IMR-90 (cell line): ENCODE results near the gene PPIL6. TPM values are rescaled to one million over a fixed set of nuclear protein-coding genes. Genes with fewer than 3 reads are reported as not detected.

ENCODE experiments used
- ATAC-seq: fragments of 200-7000 bp; cut with Tn5 transposase; 2 replicates; pipeline ENCODE4 v1.9.1; 2020; ENCODE audit warnings: low read depth, mild to moderate bottlenecking, moderate library complexity
- BruUV-seq: library from RNA; stranded (reverse); fragments of 400-500 nt; replicated peaks from 2 replicates; lab custom pipeline; 2021; lab: Mats Ljungman, UMichigan
- CTCF ChIA-PET: fragments of 300-600 bp; formaldehyde crosslinking; extraction: SDS; loops from one replicate; lab custom pipeline; 2021; ENCODE audit warnings: antibody characterized with exemption; lab: Yijun Ruan, JAX
- POLR2A ChIA-PET: fragments of 300-600 bp; sonication (Branson Sonifier 250); formaldehyde crosslinking; loops from one replicate; lab custom pipeline; 2022; ENCODE audit warnings: antibody characterized with exemption; ENCODE audit not compliant: unreplicated experiment; lab: Charles Lee
- DNase-seq: peaks from one replicate; pipeline ENCODE4 v3.0.0; 2013
- H2AFZ ChIP-seq: replicated peaks from 2 replicates; pipeline ENCODE3; 2013; ENCODE audit warnings: low read length, mild to moderate bottlenecking; ENCODE audit not compliant: poor library complexity
- H2AK5ac ChIP-seq: 2 replicates; pipeline ENCODE4 v1.6.1; 2013; ENCODE audit warnings: low read depth, low read length, inconsistent platforms
- H2AK9ac ChIP-seq: replicated peaks from 2 replicates; pipeline ENCODE3; 2013; ENCODE audit warnings: mild to moderate bottlenecking, low read depth, low read length, moderate library complexity; ENCODE audit not compliant: poor library complexity
- H2BK120ac ChIP-seq: 2 replicates; pipeline ENCODE4 v1.6.1; 2013; ENCODE audit warnings: low read depth, low read length, inconsistent platforms
- H2BK15ac ChIP-seq: 3 replicates; pipeline ENCODE4 v1.6.1; 2013; ENCODE audit warnings: low read depth, low read length, inconsistent platforms
- H2BK20ac ChIP-seq: 2 replicates; pipeline ENCODE4 v1.6.1; 2013; ENCODE audit warnings: low read depth, mild to moderate bottlenecking, inconsistent platforms, low read length, moderate library complexity
- H2BK5ac ChIP-seq: 2 replicates; pipeline ENCODE4 v1.6.1; 2013; ENCODE audit warnings: mild to moderate bottlenecking, low read depth, low read length, inconsistent platforms; ENCODE audit not compliant: poor library complexity, severe bottlenecking
- H3K14ac ChIP-seq: replicated peaks from 2 replicates; pipeline ENCODE4 v1.6.1; 2013; ENCODE audit warnings: low read depth, low read length, inconsistent platforms
- H3K18ac ChIP-seq: 2 replicates; pipeline ENCODE4 v1.6.1; 2013; ENCODE audit warnings: low read depth, low read length, control low read depth
- H3K23ac ChIP-seq: 2 replicates; pipeline ENCODE4 v1.6.1; 2013; ENCODE audit warnings: low read depth, low read length, inconsistent platforms
- H3K27ac ChIP-seq: 2 replicates; pipeline ENCODE4 v1.5.1; 2013; ENCODE audit warnings: mild to moderate bottlenecking, control low read depth, low read length; ENCODE audit not compliant: insufficient read depth
- H3K27me3 ChIP-seq: 2 replicates; pipeline ENCODE4 v1.6.1; 2013; ENCODE audit warnings: low read length; ENCODE audit not compliant: control insufficient read depth, insufficient read depth
- H3K36me3 ChIP-seq: 2 replicates; pipeline ENCODE4 v1.6.1; 2013; ENCODE audit warnings: low read length, mixed read lengths; ENCODE audit not compliant: control insufficient read depth, insufficient read depth
- H3K4ac ChIP-seq: 2 replicates; pipeline ENCODE4 v1.6.1; 2013; ENCODE audit warnings: low read depth, low read length, inconsistent platforms
- H3K4me1 ChIP-seq: 2 replicates; pipeline ENCODE4 v1.6.1; 2013; ENCODE audit warnings: low read length, mixed read lengths; ENCODE audit not compliant: control insufficient read depth, insufficient read depth
- H3K4me2 ChIP-seq: 2 replicates; pipeline ENCODE4 v1.6.1; 2013; ENCODE audit warnings: low read depth, mild to moderate bottlenecking, control low read depth, low read length, moderate library complexity
- H3K4me3 ChIP-seq: 2 replicates; pipeline ENCODE4 v1.5.1; 2013; ENCODE audit warnings: low read depth, mild to moderate bottlenecking, control low read depth, low read length, moderate library complexity; ENCODE audit not compliant: insufficient read depth
- H3K56ac ChIP-seq: 2 replicates; pipeline ENCODE4 v1.6.1; 2013; ENCODE audit warnings: low read length, inconsistent platforms; ENCODE audit not compliant: insufficient read depth; ENCODE audit errors: extremely low read depth
- H3K79me1 ChIP-seq, 2 experiments: 2 replicates each; pipeline ENCODE4 v1.6.1; 2013; ENCODE audit warnings: low read length in 2 of 2, inconsistent platforms in 1 of 2, low read depth in 1 of 2
- H3K9ac ChIP-seq: 2 replicates; pipeline ENCODE4 v1.6.1; 2013; ENCODE audit warnings: low read depth, low read length, control low read depth
- H3K9me1 ChIP-seq: 2 replicates; pipeline ENCODE4 v1.6.1; 2013; ENCODE audit warnings: low read length, inconsistent platforms; ENCODE audit not compliant: insufficient read depth
- H3K9me3 ChIP-seq: 2 replicates; pipeline ENCODE4 v1.6.1; 2013; ENCODE audit warnings: low read length; ENCODE audit not compliant: control insufficient read depth, insufficient read depth
- H4K20me1 ChIP-seq: 2 replicates; pipeline ENCODE4 v1.6.1; 2013; ENCODE audit warnings: low read length, inconsistent platforms; ENCODE audit not compliant: insufficient read depth
- H4K5ac ChIP-seq: 2 replicates; pipeline ENCODE4 v1.6.1; 2013; ENCODE audit warnings: mild to moderate bottlenecking, low read depth, low read length, control low read depth
- H4K8ac ChIP-seq, 2 experiments: 2 replicates each; pipeline ENCODE4 v1.6.1; 2013; ENCODE audit warnings: low read depth in 2 of 2, low read length in 2 of 2, control low read depth in 1 of 2, inconsistent platforms in 1 of 2
- H4K91ac ChIP-seq: 2 replicates; pipeline ENCODE4 v1.6.1; 2013; ENCODE audit warnings: low read depth, low read length, inconsistent platforms; ENCODE audit not compliant: insufficient read depth
- CEBPB ChIP-seq: IDR thresholded peaks from 2 replicates; pipeline ENCODE4 v1.6.1; 2012; ENCODE audit warnings: low read depth, low read length, improper control_type of control experiment
- CHD1 ChIP-seq: IDR thresholded peaks from 2 replicates; pipeline ENCODE4 v1.6.1; 2012; ENCODE audit warnings: low read depth, low read length, improper control_type of control experiment
- FOS ChIP-seq: fragments of 150-350 bp; IDR thresholded peaks from 2 replicates; pipeline ENCODE4 v1.6.1; 2016; ENCODE audit warnings: low read depth, low read length
- MAFK ChIP-seq: IDR thresholded peaks from 2 replicates; pipeline ENCODE4 v1.6.1; 2012; ENCODE audit warnings: low read depth, low read length, improper control_type of control experiment
- MAZ ChIP-seq: IDR thresholded peaks from 2 replicates; pipeline ENCODE4 v1.6.1; 2012; ENCODE audit warnings: low read depth, mild to moderate bottlenecking, low read length, improper control_type of control experiment, moderate library complexity, borderline replicate concordance
- MXI1 ChIP-seq: IDR thresholded peaks from 2 replicates; pipeline ENCODE4 v1.6.1; 2012; ENCODE audit warnings: low read depth, mild to moderate bottlenecking, low read length, moderate library complexity, borderline replicate concordance
- POLR2A ChIP-seq: IDR thresholded peaks from 2 replicates; pipeline ENCODE4 v1.6.1; 2012; ENCODE audit warnings: mild to moderate bottlenecking, low read depth, low read length
- RAD21 ChIP-seq: IDR thresholded peaks from 2 replicates; pipeline ENCODE4 v1.6.1; 2012; ENCODE audit warnings: low read length, improper control_type of control experiment
- RCOR1 ChIP-seq: IDR thresholded peaks from 2 replicates; pipeline ENCODE4 v1.6.1; 2012; ENCODE audit warnings: mild to moderate bottlenecking, low read length, improper control_type of control experiment; ENCODE audit not compliant: insufficient replicate concordance
- WGBS, 2 experiments: methylation state at CpG; one replicate each; pipeline versions ENCODE4 v1.1.5 to v1.1.7; 2013; ENCODE audit warnings: missing lambda C conversion rate in 2 of 2; ENCODE audit not compliant: insufficient read length in 1 of 2; ENCODE audit errors: extremely low coverage in 2 of 2; 5-methylcytosine and 5-hydroxymethylcytosine counted together
- dilution Hi-C: fragments of 300-500 bp; cut with HindIII; formaldehyde crosslinking; loops from one replicate; pipeline ENCODE4 v1.14.3; 2018; ENCODE audit warnings: low sequenced_read_pairs; ENCODE audit not compliant: unreplicated experiment
- in situ Hi-C: fragments of 300-500 bp; cut with MboI; formaldehyde crosslinking; loops from 3 replicates; pipeline ENCODE4 v1.14.3; 2019; ENCODE audit warnings: low sequenced_read_pairs, inconsistent platforms, mixed read lengths
- intact Hi-C: fragments of 100-400 bp; cut with micrococcal nuclease; formaldehyde crosslinking; loops from 2 replicates; pipeline ENCODE4 v1.10.0; 2022
- polyA plus RNA-seq, 3 experiments: library from polyadenylated mRNA; depleted of rRNA; stranded (reverse); fragments of >200 nt; gene quantifications; 2 replicates each; pipeline ENCODE4 v1.2.3, GENCODE V29; 2012; ENCODE audit warnings: low replicate concordance in 1 of 3
- total RNA-seq: library from RNA; depleted of rRNA; stranded (reverse); fragments of >200 nt; gene quantifications from 2 replicates; pipeline ENCODE4 v1.2.3, GENCODE V29; 2012
- TF ChIP-seq, protein P1 (sequence below): fragments of 150-350 bp; IDR thresholded peaks from 2 replicates; pipeline ENCODE4 v1.6.1; 2016; ENCODE audit warnings: low read depth, mild to moderate bottlenecking, low read length, moderate library complexity, borderline replicate concordance
- TF ChIP-seq, protein P2 (sequence below): fragments of 150-350 bp; IDR thresholded peaks from 2 replicates; pipeline ENCODE4 v1.6.1; 2017; ENCODE audit warnings: mild to moderate bottlenecking, antibody characterized with exemption, low read length, low read depth

The PPIL6 gene
- total and polyA plus RNA-seq, 2 of the 4 experiments (the other 2 are of a cell fraction): 0.15 to 0.18 TPM

DNA sequence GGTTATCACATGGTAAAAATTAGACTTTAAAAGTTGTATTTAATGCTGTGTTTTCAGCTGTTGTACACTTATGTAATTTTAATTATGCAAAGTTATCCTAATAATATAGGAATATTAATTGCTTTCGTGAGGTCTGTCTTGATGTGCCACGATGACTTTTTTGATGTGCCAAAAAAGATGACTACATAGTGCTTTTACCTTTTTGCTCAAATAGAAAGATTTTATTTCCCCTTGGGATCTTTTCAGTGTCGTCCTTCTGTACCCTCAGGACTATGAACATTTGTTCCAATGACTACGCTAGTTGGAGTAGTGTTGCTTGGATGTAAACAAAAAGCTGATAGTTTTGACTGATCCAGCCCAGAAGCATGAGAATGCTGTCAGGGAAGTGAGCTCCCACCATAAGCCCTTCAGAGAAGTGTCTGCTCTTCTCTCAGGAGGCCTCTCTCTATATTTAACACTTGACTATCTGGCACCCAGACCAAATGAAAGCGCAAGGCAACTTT is 56.9 kb downstream of the PPIL6 start:
- Histone ChIP-seq H3K56ac (no peak overlapping the region), H3K23ac (no peak overlapping the region), H3K9me3 (no peaks in the 10 kb centered on the region), H3K4ac (no peak overlapping the region), H3K14ac (no peak overlapping the region), H3K27ac (no peak overlapping the region), H4K91ac (no peak overlapping the region), H3K4me2 (peak overlapping the region; percentile 91), H2AK5ac (peak overlapping the region; percentile 2; the same call in 1 of the 2 replicates), H4K5ac (no peak overlapping the region), H2BK120ac (no peak overlapping the region), H3K9ac (peak overlapping the region; percentile 66; the same call in 1 of the 2 replicates), H2AFZ (peak overlapping the region; percentile 26), H4K8ac (peak overlapping the region in 1 of 2 experiments; percentile 18; a peak in 2 of 4 replicates), H2BK20ac (no peak overlapping the region), H3K27me3 (peaks cover 11% of the 10 kb centered on the region), H3K36me3 (no peaks in the 10 kb centered on the region), H2AK9ac (no peak overlapping the region), H3K18ac (peak overlapping the region; percentile 20; the same call in 1 of the 2 replicates), H3K4me1 (0 out of 2 replicates have a peak, but pooled peaks cover 1% of the 10 kb centered on the region), H3K4me3 (peak overlapping the region; percentile 64; the same call in 1 of the 2 replicates), H2BK15ac (no peak overlapping the region), H2BK5ac (no peak overlapping the region), H3K9me1 (no peaks in the 10 kb centered on the region; the same call in 1 of the 2 replicates), H4K20me1 (peaks cover 34% of the 10 kb centered on the region), H3K79me1 (peaks cover 8 to 16% of the 10 kb centered on the region in 2 experiments)
- POLR2A ChIA-PET: interaction anchor here (0.6 kb wide), 2 partner anchors 193 to 1381 kb away, joined by 3 to 5 read pairs; no protein-coding TSS in a partner anchor
- TF ChIP-seq, protein P1, sequence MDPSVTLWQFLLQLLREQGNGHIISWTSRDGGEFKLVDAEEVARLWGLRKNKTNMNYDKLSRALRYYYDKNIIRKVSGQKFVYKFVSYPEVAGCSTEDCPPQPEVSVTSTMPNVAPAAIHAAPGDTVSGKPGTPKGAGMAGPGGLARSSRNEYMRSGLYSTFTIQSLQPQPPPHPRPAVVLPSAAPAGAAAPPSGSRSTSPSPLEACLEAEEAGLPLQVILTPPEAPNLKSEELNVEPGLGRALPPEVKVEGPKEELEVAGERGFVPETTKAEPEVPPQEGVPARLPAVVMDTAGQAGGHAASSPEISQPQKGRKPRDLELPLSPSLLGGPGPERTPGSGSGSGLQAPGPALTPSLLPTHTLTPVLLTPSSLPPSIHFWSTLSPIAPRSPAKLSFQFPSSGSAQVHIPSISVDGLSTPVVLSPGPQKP: no peak
- TF ChIP-seq MAFK (no peak), FOS (no peak), RCOR1 (no peak), POLR2A (no peak), MXI1 (no peak), MAZ (no peak), CEBPB (no peak), CHD1 (no peak), RAD21 (no peak)
- TF ChIP-seq, protein P2, sequence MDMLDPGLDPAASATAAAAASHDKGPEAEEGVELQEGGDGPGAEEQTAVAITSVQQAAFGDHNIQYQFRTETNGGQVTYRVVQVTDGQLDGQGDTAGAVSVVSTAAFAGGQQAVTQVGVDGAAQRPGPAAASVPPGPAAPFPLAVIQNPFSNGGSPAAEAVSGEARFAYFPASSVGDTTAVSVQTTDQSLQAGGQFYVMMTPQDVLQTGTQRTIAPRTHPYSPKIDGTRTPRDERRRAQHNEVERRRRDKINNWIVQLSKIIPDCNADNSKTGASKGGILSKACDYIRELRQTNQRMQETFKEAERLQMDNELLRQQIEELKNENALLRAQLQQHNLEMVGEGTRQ: no peak
- dilution Hi-C loops: no loop called here
- BruUV-seq: no TSS peak
- no CpG with 5 or more reads among the region's 5 CpGs for WGBS, 2 experiments
- DNase-seq (no peak), ATAC-seq (no peak)
- in situ Hi-C loops: loop anchor here (25.0 kb wide), 2 partner anchors 196 to 846 kb away; no protein-coding TSS in a partner anchor
- intact Hi-C loops: loop anchor here (1.0 to 10.0 kb wide), 6 partner anchors 57 to 826 kb away; partner anchors contain the start of genes AK9, FIG4, PPIL6 and SMPD2
- CTCF ChIA-PET: interaction anchor here (0.6 to 2.4 kb wide), 4 partner anchors 13 to 196 kb away, joined by 3 to 14 read pairs (median 3); no protein-coding TSS in a partner anchor
